Ectodermal cell (in vitro differentiated cells): ENCODE results near the gene MBOAT7.
A peak's percentile ranks its signal among the peaks of the same experiment; 100 is the strongest.
"Not testable (repeated sequence)": the region's sequence is repeated elsewhere in the genome, so short reads cannot be mapped to it uniquely, and the experiment has no call there.

Experiments used
- H3K27ac ChIP-seq: 2 replicates; pipeline ENCODE4 v1.7.0; 2013; ENCODE audit warnings: mild to moderate bottlenecking, low read depth, low read length; ENCODE audit not compliant: insufficient read depth, poor library complexity, severe bottlenecking
- H3K27me3 ChIP-seq: 2 replicates; pipeline ENCODE4 v1.7.0; 2013; ENCODE audit warnings: mild to moderate bottlenecking, low read length; ENCODE audit not compliant: insufficient read depth, control insufficient read depth, poor library complexity, severe bottlenecking
- H3K36me3 ChIP-seq: one replicate; pipeline ENCODE4 v1.7.0; 2013; ENCODE audit warnings: low read length; ENCODE audit not compliant: control insufficient read depth, insufficient read depth
- H3K4me1 ChIP-seq: one replicate; pipeline ENCODE4 v1.7.0; 2013; ENCODE audit warnings: low read length; ENCODE audit not compliant: control insufficient read depth, insufficient read depth
- H3K4me3 ChIP-seq: 2 replicates; pipeline ENCODE4 v1.7.0; 2013; ENCODE audit warnings: low read depth, low read length, control low read depth; ENCODE audit not compliant: insufficient read depth
- H3K9me3 ChIP-seq: 2 replicates; pipeline ENCODE4 v1.7.0; 2013; ENCODE audit warnings: mild to moderate bottlenecking, low read length, moderate library complexity; ENCODE audit not compliant: control insufficient read depth
- WGBS, 2 experiments: methylation state at CpG; one replicate each; pipeline ENCODE4 v1.1.7; 2013; ENCODE audit warnings: missing lambda C conversion rate in 2 of 2; 5-methylcytosine and 5-hydroxymethylcytosine counted together

Gene MBOAT7

DNA sequence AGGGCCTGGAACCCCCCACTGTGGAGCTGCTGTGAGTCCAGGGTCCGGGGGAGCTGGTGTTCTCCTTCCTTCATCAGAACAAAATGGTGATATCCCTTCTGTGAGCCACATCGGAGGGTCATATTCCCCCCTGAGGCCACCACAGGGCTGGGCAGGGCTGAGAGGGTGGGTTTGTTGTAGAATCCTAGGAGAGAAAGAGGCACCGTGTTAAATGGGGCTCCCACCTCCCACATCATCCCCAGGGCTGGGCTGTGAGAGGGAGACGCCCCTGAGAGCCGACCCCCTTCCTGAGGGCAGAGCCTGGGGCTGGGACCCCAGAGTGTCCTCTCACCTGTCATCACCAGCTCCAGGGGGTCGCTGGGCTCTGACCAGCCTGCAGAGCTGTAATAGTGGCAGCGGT is 32.6 kb upstream of the MBOAT7 start:
- WGBS, 2 experiments: 100% methylated on average over 2 of the region's 7 CpGs; no CpG with 5 or more reads in 1 of the 2 experiments
- not testable (repeated sequence) for H3K9me3 ChIP-seq

GRCh38 chr19:54219702-54220101 is 30.3 kb upstream of the MBOAT7 start:
- not testable (repeated sequence) for H3K27ac ChIP-seq, H3K9me3 ChIP-seq, H3K27me3 ChIP-seq, H3K4me1 ChIP-seq, H3K4me3 ChIP-seq, H3K36me3 ChIP-seq
- 88 to 96% methylated on average over 4 to 5 of the region's 5 CpGs for WGBS, 2 experiments

More for the DNA sequence above, 32.6 kb upstream of the MBOAT7 start:
- not testable (repeated sequence) for H3K36me3 ChIP-seq, H3K4me3 ChIP-seq, H3K4me1 ChIP-seq, H3K27me3 ChIP-seq, H3K27ac ChIP-seq

DNA sequence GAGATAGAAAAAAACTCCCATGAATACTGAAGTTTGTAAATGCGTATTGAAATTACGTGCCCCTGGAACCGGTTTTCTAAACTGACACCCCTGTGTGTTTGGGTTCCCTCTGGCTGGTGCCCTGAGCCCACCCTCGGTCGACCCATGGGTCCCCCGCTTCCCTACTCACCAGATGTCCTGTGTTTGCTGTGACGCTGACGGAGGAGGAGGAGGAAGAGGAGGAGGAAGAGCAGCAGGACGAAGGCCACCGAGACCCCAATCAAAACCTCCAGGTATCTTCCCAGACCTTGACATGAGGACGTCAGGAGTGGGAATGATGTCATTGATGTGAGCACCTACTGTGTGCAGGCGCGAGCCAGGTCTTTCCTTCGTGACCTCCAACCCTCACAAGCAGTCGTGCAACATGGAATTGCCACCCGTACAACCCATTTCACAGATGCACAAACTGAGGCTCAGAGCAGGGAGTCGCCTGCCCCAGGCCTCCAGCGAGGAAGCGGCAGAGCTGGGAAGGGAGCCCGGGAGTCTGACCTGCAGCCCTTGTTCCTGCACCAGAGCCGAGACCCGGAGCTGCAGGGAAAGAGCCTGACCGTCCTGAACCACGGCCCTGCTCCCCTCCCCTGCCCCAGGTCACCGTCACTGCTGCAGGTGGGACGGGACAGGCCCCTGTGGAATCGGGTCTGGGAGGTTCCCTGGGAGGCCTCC is 29.7 kb upstream of the MBOAT7 start:
- H3K9me3 ChIP-seq: no peaks in the 10 kb centered on the region
- H3K27me3 ChIP-seq: no peaks in the 10 kb centered on the region
- H3K4me1 ChIP-seq: no peaks in the 10 kb centered on the region
- 92 to 93% methylated on average over 27 of the region's 27 CpGs for WGBS, 2 experiments
- no peak overlapping the region for H3K27ac ChIP-seq
- no peaks in the 10 kb centered on the region for H3K36me3 ChIP-seq
- H3K4me3 ChIP-seq: no peak overlapping the region

DNA sequence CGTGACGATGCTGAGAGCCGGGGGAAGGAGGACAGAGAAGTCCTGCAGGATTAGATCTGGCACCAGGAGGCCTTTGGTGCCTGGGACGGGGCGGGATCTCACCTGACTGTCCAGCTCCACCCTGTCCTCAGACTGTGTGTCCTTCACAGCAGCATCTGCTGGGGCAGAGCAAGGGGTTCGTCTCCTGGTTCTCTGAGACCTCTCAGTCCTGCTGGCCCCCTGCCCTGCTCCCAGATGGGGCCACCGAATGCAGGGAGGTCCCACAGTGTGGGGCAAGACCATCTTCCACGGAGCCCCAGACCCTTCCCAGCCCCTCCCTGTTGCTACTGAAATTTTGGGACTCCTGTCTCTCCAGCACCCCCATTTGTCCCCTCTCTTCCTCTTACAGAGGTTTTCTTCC is 28.9 kb upstream of the MBOAT7 start:
- Histone ChIP-seq H3K4me3 (no peak overlapping the region), H3K27ac (no peak overlapping the region), H3K36me3 (no peaks in the 10 kb centered on the region), H3K27me3 (no peaks in the 10 kb centered on the region), H3K4me1 (no peaks in the 10 kb centered on the region), H3K9me3 (no peaks in the 10 kb centered on the region)
- WGBS, 2 experiments: 76 to 80% methylated on average over 8 of the region's 8 CpGs

DNA sequence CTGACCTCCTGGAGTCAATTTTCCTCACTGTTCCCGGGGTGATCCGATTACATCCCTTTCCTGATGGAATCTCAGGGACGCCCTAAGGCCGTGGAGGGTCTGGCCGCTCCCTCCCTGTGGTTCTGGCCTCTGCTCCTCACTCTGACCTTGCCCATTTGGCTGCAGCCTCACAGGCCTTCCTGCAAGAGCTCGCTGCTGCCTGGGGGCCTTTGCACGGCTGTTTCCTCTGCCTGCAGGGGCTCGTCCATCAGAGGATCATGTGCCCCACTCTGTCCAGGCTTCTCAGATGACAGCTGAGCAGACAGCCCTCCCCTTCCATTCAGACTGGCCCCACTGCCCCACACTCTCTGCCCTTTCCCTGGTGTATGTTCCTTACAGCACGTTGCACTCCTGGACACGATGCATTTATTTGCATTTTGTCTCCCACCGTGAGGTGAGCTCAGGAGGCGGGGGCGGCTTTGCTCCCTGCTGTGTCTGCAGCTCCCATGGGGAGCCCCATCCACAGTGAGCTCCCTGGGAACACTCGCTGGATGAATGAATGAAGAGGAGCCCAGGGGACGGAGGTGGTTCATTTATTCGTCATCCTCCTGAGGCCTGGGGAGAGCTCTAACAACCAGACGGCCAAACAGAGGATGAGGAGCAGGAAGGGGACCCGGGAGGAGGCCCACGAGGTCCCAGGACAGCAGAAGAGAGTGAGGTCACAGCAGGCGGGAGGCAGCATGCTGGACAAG is 28.3 kb upstream of the MBOAT7 start:
- H3K9me3 ChIP-seq, H3K36me3 ChIP-seq, H3K4me1 ChIP-seq, H3K27ac ChIP-seq, H3K27me3 ChIP-seq, H3K4me3 ChIP-seq: not testable (repeated sequence)
- WGBS, 2 experiments: 51 to 60% methylated on average over 16 of the region's 20 CpGs

DNA sequence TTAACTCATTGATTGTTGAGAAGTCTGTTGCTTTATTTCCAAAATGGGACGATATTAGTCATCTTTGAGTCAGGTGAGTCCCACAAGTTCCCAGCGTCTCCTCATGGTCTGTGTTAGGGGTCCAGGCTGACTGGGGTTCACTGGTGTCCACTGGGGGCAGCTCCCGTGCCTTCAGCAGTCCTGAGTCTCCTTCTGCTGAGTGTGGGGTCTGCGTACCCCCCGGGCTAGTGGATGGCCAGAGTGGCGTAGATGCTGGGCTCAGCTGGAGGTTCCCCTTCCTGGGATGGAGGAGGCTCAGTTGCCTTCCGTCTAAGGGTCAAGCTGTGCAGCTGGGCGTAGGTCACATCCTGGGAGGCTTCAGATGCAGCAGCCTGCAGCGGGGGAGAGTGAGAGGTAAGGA is 27.5 kb upstream of the MBOAT7 start:
- H3K4me1 ChIP-seq: no peaks in the 10 kb centered on the region
- WGBS, 2 experiments: 78 to 83% methylated on average over 9 of the region's 9 CpGs
- no peak overlapping the region for H3K4me3 ChIP-seq
- no peaks in the 10 kb centered on the region for H3K36me3 ChIP-seq
- H3K9me3 ChIP-seq: no peaks in the 10 kb centered on the region
- no peaks in the 10 kb centered on the region for H3K27me3 ChIP-seq
- H3K27ac ChIP-seq: no peak overlapping the region

GRCh38 chr19:54214734-54215133 is 25.4 kb upstream of the MBOAT7 start:
- WGBS, 2 experiments: 96 to 99% methylated on average over 12 to 14 of the region's 19 CpGs
- not testable (repeated sequence) for H3K27ac ChIP-seq, H3K27me3 ChIP-seq, H3K9me3 ChIP-seq, H3K36me3 ChIP-seq, H3K4me1 ChIP-seq, H3K4me3 ChIP-seq

DNA sequence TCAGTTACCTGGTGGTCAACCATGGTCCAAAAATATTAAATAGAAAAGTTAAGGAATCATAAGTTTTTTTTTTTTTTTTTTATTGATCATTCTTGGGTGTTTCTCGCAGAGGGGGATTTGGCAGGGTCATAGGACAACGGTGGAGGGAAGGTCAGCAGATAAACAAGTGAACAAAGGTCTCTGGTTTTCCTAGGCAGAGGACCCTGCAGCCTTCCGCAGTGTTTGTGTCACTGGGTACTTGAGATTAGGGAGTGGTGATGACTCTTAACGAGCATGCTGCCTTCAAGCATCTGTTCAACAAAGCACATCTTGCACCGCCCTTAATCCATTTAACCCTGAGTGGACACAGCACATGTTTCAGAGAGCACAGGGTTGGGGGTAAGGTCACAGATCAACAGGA is 24.8 kb upstream of the MBOAT7 start:
- not testable (repeated sequence) for H3K36me3 ChIP-seq, H3K4me1 ChIP-seq, H3K4me3 ChIP-seq, H3K27me3 ChIP-seq, H3K9me3 ChIP-seq, H3K27ac ChIP-seq
- WGBS, 2 experiments: 83 to 86% methylated on average over 1 to 2 of the region's 5 CpGs

DNA sequence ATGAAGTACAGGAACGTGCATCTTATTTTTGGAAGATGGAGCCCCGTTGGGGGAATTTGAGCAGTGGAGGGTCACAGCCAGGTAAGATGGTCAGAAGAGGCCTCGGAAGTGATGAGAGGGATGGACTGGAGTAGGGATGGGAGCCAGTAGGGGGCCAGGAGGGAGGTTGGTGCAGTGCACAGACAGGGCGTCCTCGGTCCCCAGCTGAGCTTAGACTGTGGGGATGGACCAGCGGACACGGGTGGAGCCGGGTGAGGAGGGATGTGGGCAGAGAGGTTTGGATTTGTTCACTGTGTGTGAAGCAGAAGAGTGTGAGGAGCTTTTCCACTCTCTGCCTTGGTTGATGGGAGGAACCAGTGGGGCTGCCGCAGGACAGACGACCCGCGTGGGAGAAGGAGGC is 21.9 kb upstream of the MBOAT7 start:
- Histone ChIP-seq H3K4me3 (no peak overlapping the region), H3K9me3 (no peaks in the 10 kb centered on the region), H3K36me3 (peaks cover 12% of the 10 kb centered on the region), H3K27ac (no peak overlapping the region), H3K4me1 (peaks cover 8% of the 10 kb centered on the region), H3K27me3 (no peaks in the 10 kb centered on the region)
- WGBS, 2 experiments: 92 to 93% methylated on average over 12 of the region's 12 CpGs

GRCh38 chr19:54209811-54210494 is 20.6 kb upstream of the MBOAT7 start:
- no peak overlapping the region for H3K4me3 ChIP-seq

More at GRCh38 chr19:54209811-54210494, 20.6 kb upstream of the MBOAT7 start:
- H3K36me3 ChIP-seq: peaks cover 24% of the 10 kb centered on the region
- peaks cover 12% of the 10 kb centered on the region for H3K4me1 ChIP-seq
- peak overlapping the region; percentile 22 for H3K27ac ChIP-seq
- no peaks in the 10 kb centered on the region for H3K9me3 ChIP-seq
- no peaks in the 10 kb centered on the region for H3K27me3 ChIP-seq
- 90 to 91% methylated on average over 10 of the region's 10 CpGs for WGBS, 2 experiments
